GM21619 (cell line): ENCODE measurements around the gene TOR1B.

ENCODE experiments used
- ATAC-seq: cut with Tn5 transposase; IDR thresholded peaks from one replicate; pipeline ENCODE4 v1.9.1; 2021; ENCODE audit not compliant: unreplicated experiment

TOR1B gene

DNA sequence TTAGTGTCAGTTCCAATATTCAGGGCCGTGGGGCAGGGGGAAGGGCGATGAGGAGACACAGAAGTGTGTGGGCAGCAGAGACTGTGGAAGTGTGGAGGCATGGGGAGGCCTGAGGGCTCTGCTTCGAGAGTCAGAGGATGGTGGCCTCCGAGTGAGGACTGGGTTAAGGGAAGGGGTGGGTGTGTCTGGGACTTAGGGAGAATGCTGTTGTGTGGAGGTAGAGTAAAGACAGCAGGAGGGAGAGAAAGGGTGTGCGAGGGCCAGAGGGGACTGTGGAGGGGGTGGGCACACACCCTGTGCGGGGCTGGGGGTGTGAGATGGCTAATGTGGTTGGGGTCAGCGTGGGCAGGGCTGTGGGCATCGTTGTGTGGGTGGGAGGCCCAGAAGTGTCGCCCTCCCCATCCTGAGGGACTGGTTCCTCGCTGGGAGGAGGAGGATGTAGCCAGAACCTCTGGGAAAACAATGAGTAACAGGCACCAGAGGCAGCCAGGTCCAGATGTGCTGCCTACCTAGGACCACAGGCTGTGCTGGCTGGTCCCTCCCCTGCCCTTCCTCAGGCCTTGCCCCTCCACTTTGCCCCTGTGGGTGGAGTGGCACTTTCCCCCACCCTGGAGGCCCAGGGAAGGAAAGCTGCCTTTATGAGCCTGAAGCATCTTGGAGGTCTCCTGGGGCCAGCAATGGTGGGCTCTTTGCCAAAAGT, 36.5 kb downstream of the TOR1B start:
- no peak for ATAC-seq

DNA sequence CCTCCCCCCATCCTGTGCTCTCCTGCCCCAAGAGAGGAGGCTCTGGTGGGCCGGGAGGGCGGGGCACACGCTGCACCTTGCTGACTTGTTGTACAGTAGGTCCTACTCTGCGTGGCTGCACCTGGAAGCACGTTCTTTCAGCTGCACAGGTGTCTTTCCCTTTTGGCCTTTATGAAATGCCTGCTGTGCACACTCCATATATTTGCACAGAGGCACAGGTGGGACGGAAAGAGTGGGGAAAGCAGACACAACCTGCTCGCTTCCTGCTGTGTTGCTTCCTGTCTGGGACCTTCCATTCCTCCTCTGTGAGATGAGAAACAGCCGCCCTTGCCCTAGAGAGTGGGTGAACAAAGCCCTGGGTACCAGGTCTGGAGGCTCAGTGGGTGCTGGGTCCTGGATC, 37.0 kb downstream of the TOR1B start:
- ATAC-seq: no peak

DNA sequence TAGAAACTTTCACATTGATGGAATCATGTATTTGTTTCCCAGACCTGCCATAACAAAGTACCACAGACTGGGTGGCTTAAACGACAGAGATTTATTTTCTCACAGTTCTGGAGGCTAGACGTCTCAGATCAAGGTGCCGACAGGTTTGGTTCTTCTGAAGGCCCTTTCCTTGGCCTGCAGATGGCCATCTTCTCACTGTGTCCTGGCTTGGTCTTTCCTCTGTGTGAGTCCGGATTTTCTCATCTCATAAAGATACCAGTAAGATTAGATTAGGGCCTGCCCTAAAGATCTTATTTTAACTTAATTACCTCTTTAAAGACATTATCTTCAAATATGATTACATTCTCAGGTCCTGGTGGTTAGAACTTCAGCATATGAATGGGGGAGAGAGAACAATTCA, 38.1 kb downstream of the TOR1B start:
- ATAC-seq: no peak

DNA sequence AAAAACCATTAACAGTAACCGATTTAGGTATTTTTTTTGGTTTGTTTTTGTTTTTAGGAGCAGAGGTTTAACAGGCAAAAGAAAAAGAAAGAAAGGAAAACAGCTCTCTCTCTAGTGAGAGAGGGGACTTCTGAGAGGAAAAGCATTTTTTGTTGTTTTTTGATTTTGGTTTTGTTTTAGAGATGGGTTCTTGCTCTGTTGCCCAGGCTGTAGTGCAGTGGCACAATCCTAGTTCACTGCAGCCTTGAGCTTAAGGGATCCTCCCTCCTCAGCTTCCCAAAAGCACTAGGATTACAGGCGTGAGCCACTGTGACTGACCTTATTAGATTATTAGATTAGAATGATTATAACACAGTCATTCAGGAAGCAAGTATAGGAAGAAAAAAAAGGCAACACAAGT, 42.4 kb downstream of the TOR1B start:
- ATAC-seq: no peak

DNA sequence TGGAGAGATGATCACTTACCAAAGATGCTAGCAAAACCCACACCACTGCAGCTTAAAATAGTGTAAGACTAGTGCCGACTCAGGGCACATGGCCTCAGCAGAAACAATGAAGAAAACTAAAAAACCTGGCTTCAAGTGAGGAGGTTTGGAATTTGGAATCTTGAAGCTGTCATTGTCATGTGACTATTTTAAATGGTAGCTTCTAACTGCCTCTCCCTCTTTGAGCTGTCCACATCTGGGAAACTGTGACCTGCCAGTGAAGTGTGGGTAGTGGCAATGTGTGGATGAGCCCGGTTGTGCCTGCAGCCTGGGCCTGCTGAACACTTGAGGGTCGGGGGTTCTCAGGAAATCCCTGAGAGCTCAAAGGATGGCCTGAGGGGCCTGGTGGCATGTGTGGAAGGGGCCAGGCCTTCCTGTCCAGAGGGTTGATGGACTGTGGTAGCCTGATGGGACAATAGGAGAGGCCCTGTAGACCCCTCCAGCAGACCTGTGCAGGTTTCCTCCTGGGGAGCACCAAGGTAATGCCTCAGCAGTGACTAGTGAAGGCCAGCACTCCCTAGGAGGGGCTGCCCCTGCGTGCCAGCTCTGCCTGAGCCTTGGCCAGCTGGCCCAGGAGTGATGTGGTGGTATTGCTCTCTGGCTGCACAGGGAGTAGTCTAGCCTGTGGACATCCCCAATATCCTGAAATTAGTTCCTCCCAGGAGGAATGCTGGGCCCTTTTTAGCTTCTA, 45.9 kb downstream of the TOR1B start:
- no peak for ATAC-seq

DNA sequence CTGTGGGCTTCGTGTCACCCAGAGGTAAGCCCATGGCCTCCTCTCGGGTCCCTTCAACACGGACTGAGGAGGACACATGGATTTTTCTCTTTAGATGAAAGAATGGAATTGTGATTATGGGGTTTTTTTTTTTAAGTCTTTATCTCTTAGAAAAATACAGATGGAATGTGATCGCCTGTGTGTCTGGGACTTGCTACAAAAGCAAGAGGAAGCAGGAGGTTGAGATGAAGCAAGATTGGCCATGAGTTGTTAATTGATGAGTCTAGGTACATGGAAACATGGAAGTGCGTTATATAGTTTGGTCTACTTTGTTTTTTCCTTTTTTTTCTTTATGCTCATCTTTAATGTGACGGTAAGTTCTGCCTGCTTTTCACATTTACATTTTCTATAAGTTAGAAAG, 46.9 kb downstream of the TOR1B start:
- ATAC-seq: no peak

DNA sequence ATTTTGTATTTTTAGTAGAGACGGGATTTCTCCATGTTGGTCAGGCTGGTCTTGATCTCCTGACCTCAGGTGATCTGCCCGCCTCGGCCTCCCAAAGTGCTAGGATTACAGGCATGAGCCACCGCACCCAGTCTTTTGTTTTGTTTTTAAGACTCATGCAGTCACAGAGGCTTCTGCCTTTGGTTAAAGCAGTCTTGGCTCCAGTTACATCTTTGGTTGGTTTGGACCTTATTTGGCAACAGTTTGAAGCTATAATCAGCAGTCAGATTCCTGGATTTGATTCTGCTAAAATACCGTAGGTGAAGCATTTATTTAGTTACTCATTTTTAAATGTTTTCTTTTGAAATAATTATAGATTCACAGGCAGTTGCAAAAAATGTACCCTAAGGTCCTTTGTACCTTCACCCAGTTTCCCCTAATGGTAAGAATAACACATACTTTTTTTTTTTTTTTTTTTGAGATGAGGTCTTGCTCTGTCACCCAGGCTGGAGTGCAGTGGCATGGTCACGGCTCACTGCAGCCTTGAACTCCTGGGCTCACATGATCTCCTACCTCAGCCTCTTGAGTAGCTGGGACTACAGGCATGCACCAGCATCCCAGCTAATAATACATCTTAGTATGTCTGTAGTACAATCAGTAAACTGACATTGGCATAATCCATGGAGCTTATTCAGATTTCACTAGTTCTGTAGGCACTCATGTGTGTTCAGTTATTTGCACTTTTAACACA, 48.0 kb downstream of the TOR1B start:
- no peak for ATAC-seq

DNA sequence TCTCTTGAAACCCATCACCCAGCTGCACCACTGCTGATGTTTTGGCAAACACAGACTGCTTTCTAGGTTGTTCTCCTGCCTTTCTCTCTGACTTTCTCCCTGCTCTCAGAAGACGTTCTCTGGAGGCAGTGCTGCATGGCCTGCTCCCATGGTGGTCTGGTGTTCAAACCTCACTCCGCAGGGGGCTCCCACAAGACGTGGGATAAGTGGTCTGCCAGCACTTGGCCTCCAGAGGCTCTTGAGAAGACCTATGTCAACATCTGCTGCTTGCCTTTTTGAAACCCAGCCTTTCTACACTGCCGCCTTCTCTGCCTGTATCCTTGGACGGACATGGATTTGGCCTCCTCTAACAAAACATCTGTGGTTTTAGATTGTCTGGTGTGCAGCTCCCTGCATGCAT, 48.8 kb downstream of the TOR1B start:
- ATAC-seq: no peak

DNA sequence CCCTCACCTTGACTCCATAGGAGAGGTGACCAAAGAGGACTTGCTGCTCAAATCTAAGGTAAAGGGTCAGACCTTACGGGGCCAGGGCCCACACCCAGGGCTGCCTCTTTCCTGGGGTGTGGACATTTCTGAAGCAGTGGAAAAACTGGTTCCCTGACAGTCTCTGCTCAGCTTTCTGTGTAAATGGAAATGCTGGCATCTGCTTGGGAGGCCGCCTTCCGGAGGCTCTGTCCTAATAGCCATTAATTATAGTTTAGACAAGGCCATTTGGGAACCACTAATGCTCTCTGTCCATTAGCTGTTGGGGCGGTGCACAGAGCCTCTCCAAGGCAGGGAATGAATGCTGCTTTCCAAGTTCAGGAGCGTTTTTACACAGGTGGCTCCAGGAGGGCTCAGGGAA, 49.6 kb downstream of the TOR1B start:
- ATAC-seq: no peak

DNA sequence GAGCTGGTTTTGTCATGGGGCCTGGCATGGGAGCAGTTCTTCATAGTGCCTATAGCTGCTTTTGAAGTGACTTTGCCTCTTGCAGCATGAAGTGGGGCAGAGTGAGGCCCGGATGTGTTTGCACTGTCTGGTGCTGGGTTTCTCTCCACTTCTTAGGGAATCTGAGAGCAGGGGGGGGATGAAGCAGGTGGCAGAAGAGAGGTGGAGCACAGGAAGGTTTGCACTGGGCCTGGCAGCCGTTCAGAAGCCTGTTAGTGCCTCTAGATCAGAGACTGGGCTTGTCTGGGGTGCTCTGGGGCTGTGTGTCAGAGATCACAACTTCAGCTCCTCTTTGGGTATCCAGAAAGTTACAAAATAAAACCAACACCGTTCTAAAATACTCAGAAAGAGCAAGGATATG, 50.6 kb downstream of the TOR1B start:
- no peak for ATAC-seq

DNA sequence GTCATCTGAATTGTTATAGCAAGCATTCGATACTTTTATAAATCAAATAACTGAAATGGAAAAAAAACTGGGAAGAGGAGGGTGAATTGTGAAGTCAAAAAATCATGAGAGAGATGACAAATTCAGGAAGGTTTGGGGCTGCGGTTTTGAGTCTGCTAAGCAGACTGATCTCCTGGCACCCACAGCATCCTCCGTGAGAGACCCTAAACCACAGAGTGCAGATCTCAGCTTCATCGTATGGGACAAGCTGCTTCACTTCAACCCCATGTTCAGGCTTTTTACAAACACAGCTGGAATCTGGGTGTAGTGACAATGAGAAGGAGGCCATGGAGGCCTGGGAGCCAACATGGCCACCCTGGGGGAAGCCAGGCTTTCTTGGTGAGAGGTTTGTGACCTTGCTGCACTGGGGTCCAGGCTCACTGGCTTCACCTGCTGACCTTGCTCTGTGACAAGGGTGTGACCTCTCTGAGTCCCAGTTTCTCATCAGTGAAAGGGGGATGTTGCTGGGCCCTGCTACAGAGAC, 51.7 kb downstream of the TOR1B start:
- no peak for ATAC-seq

DNA sequence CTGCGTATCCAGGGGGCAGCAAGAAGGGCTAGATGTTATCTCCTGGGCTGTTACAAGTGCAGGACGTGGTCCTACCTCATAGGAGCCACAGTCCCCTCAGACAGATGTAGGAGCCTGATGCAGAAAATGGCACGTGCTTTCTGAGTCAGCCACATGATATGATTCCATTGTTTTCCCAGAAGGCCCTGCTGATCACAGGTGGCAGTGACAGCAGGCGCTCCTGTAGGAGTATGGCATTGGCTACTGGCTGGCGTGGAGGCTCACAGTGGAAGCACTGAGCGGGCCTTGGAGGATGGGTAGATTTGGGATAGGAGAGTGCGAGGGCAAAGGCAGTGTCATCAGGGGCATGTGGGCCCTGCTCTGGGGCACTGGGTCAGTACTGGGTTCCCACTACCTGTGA, 54.2 kb downstream of the TOR1B start:
- ATAC-seq: no peak

DNA sequence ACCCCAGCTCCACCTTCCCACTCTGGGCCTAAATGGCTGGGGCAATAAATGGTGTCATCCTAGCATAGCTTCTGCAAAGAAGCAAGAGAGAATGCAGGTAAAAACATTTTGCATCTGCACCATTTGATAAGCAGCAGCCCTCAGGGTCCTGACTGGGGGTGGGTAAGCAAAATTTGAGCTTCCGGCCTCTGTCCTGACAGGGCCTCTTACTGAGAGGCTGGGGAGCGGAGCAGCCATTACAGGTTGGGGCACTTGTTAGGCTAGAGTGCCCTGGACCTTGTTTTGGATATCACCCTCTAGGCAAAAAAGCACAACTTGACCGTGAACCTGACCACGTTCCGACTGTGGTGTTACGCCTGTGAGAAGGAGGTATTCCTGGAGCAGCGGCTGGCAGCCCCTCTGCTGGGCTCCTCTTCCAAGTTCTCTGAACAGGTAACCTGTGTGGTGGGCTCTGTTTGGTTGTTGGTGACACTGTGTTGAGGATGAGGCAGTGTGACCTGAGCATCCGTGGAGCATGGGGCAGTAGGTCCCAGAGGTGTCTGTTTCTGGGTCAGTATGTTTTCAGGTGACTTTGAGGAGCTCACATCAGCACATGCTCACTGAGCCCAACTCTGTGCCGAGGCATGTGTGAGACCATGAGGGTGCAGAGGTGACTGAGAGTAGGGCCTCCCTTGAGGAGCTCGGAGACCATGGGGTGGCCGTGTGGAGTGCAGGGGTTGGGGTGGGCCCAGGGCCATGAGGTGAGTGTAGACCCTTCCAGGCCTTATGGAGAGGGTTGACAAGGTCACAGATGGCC, 55.4 kb downstream of the TOR1B start:
- no peak for ATAC-seq
